Activated CD4-positive, alpha-beta memory T cell treated with anti-CD3 and anti-CD28 coated beads, Interleukin-2, amount 10 ng/mL, durations not matched to agents 7 days and 5 days (primary cell): Measurements from ENCODE around the gene RNF25. TPM values are rescaled to one million over a fixed set of nuclear protein-coding genes. Genes with fewer than 3 reads are reported as not detected.
A peak's percentile ranks its signal among the peaks of the same experiment; 100 is the strongest.

Experiments
- CTCF ChIA-PET: fragments of 350-600 bp; sonication (Branson Sonifier 250); formaldehyde crosslinking; loops from one replicate; lab custom pipeline; 2021; ENCODE audit warnings: antibody characterized with exemption, inconsistent platforms; lab: Charles Lee
- POLR2A ChIA-PET: fragments of 350-600 bp; sonication (Branson Sonifier 250); formaldehyde crosslinking; loops from one replicate; lab custom pipeline; 2021; ENCODE audit warnings: antibody characterized with exemption; lab: Charles Lee
- DNase-seq: peaks from one replicate; pipeline ENCODE4 v3.0.0-alpha.2; 2020
- H3K27ac Mint-ChIP-seq: one replicate; pipeline ENCODE4 v1.8.0; 2021; ENCODE audit warnings: mild to moderate bottlenecking, mixed read lengths
- H3K27me3 Mint-ChIP-seq: one replicate; pipeline ENCODE4 v1.8.0; 2021; ENCODE audit warnings: mixed read lengths
- H3K36me3 Mint-ChIP-seq: one replicate; pipeline ENCODE4 v1.8.0; 2021; ENCODE audit warnings: low read depth, mixed read lengths
- H3K4me1 Mint-ChIP-seq: one replicate; pipeline ENCODE4 v1.8.0; 2021; ENCODE audit warnings: mixed read lengths
- H3K4me3 Mint-ChIP-seq: one replicate; pipeline ENCODE4 v1.8.0; 2021; ENCODE audit warnings: mild to moderate bottlenecking, mixed read lengths
- H3K9me3 Mint-ChIP-seq: one replicate; pipeline ENCODE4 v1.8.0; 2021; ENCODE audit warnings: mixed read lengths
- total RNA-seq, 2 experiments: library from RNA; stranded (reverse); gene quantifications; one replicate each; pipeline ENCODE4 v1.2.3, GENCODE V29; 2021

Gene RNF25
- total RNA-seq, 2 experiments from 2014 or later: 15.1 to 21.9 TPM

DNA sequence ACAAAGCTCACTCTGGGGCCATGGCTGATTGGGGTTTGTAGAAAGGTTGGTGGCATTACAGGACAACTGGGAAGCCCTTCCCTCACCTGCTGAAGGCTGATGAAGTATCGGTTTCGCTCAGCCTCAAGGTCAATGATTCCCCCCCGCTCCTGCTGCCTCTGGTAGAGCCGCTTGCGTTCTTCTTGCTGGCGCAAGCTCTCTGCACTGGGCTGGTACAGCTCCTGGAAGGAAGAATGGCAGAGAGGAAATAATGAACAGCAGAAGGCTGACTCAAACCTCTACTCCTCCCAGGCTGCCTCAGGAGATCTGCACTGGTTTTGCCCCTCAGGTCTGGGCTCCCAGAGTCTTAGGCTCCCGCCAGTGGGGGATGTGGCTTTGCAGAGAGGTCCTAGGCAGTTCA is 7.1 kb downstream of the RNF25 start:
- no peak overlapping the region for H3K27ac Mint-ChIP-seq
- peaks cover 19% of the 10 kb centered on the region for H3K4me1 Mint-ChIP-seq
- no peak overlapping the region for H3K4me3 Mint-ChIP-seq
- CTCF ChIA-PET: no interaction called here
- no peaks in the 10 kb centered on the region for H3K9me3 Mint-ChIP-seq
- POLR2A ChIA-PET: no interaction called here
- peaks cover 49% of the 10 kb centered on the region for H3K36me3 Mint-ChIP-seq
- DNase-seq: no peak
- no peaks in the 10 kb centered on the region for H3K27me3 Mint-ChIP-seq

DNA sequence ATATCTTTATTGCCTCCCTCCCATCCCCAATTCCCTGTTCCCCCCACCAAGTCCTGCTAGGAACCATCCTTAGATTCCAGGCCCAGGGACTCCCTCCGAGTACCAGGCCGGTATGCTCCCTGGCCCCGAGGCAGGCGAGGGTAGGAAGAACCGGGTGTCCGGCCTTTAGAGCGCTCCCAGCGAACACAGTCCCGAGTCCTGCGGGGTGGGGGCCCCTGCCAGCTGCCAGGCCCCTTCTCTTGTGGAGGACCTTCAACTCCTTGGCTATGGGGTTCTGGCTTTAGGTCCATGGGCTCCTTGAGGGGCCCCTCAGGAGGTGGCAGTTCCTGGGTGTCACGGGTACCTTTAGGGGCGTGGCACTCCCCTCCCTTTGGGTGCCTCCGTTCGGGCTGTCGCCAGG is 7.9 kb downstream of the RNF25 start:
- CTCF ChIA-PET: no interaction called here
- Mint-ChIP-seq H3K36me3 (peaks cover 53% of the 10 kb centered on the region), H3K4me3 (no peak overlapping the region), H3K4me1 (peaks cover 21% of the 10 kb centered on the region), H3K9me3 (no peaks in the 10 kb centered on the region), H3K27ac (no peak overlapping the region), H3K27me3 (no peaks in the 10 kb centered on the region)
- DNase-seq: no peak
- POLR2A ChIA-PET: no interaction called here

DNA sequence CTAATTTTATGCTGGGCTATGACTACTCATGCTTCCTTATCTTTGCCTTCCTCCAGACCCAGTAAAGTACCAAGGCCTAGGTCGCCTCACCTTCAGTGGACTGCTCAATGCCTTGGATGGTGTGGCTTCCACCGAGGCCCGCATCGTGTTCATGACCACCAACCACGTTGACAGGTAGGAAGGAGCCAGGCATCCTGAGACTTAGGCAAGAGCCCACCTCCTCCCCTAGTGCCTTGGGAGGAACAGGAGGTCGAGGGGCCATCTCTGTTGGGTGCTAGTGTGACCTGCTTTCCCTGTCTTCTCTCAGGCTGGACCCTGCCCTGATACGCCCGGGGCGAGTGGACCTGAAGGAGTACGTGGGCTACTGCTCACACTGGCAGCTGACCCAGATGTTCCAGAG is 9.0 kb downstream of the RNF25 start:
- H3K36me3 Mint-ChIP-seq: peaks cover 54% of the 10 kb centered on the region
- ChIA-PET CTCF (interaction anchor here (0.5 kb wide), 1 partner anchor 389 kb away, joined by 3 read pairs; no protein-coding TSS in a partner anchor), POLR2A (interaction anchor here (6.3 kb wide), 1 partner anchor 10 kb away, joined by 76 read pairs; the partner anchor contains the start of genes RNF25 and STK36)

GRCh38 chr2:218662377-218662776 is 9.4 kb downstream of the RNF25 start:
- no peaks in the 10 kb centered on the region for H3K9me3 Mint-ChIP-seq
- H3K4me1 Mint-ChIP-seq: peaks cover 35% of the 10 kb centered on the region
- peaks cover 55% of the 10 kb centered on the region for H3K36me3 Mint-ChIP-seq
- no peak overlapping the region for H3K27ac Mint-ChIP-seq
- CTCF ChIA-PET: interaction anchor here (5.2 kb wide), 1 partner anchor 11 kb away, joined by 47 read pairs; the partner anchor contains the start of genes RNF25 and STK36
- H3K27me3 Mint-ChIP-seq: no peaks in the 10 kb centered on the region
- POLR2A ChIA-PET: interaction anchor here (6.3 kb wide), 1 partner anchor 10 kb away, joined by 76 read pairs; the partner anchor contains the start of genes RNF25 and STK36
- DNase-seq: no peak
- no peak overlapping the region for H3K4me3 Mint-ChIP-seq

More for the DNA sequence above, 9.0 kb downstream of the RNF25 start:
- H3K27me3 Mint-ChIP-seq: no peaks in the 10 kb centered on the region
- H3K9me3 Mint-ChIP-seq: no peaks in the 10 kb centered on the region
- H3K4me1 Mint-ChIP-seq: peaks cover 32% of the 10 kb centered on the region
- DNase-seq: no peak
- H3K27ac Mint-ChIP-seq: no peak overlapping the region
- H3K4me3 Mint-ChIP-seq: no peak overlapping the region

- H3K27ac Mint-ChIP-seq: peak overlapping the region; percentile 84
- H3K36me3 Mint-ChIP-seq: peaks cover 60% of the 10 kb centered on the region
- DNase-seq: no peak
- H3K9me3 Mint-ChIP-seq: no peaks in the 10 kb centered on the region
- ChIA-PET POLR2A (interaction anchor here (0.9 to 6.3 kb wide), 20 partner anchors 9 to 594 kb away, joined by 3 to 76 read pairs (median 4); partner anchors contain the start of genes RNF25, STK36, TTLL4 and TUBA4A), CTCF (interaction anchor here (0.6 to 6.0 kb wide), 19 partner anchors 9 to 635 kb away, joined by 3 to 63 read pairs (median 7); partner anchors contain the start of genes RNF25, STK36, TTLL4 and ZFAND2B)
- peak overlapping the region; percentile 97 for H3K4me3 Mint-ChIP-seq
- H3K4me1 Mint-ChIP-seq: peaks cover 43% of the 10 kb centered on the region
- H3K27me3 Mint-ChIP-seq: no peaks in the 10 kb centered on the region
Observed at GRCh38 chr2:218659988-218660358, 11.8 kb downstream of the RNF25 start.

- peak within 1 kb of the TSS; percentile 97 for H3K4me3 Mint-ChIP-seq
- H3K36me3 Mint-ChIP-seq: peaks cover 57% of the 10 kb centered on the region
Observed at GRCh38 chr2:218659258-218659987, 12.4 kb downstream of the RNF25 start, which contains the start of the genes BCS1L and ZNF142. TSS of gene BCS1L (plus strand) at chr2:218659683. CDS start at chr2:218660988, 1,305 bp downstream. TSS of gene ZNF142 (minus strand) at chr2:218659623. CDS start at chr2:218656429, 3,194 bp downstream.

DNA sequence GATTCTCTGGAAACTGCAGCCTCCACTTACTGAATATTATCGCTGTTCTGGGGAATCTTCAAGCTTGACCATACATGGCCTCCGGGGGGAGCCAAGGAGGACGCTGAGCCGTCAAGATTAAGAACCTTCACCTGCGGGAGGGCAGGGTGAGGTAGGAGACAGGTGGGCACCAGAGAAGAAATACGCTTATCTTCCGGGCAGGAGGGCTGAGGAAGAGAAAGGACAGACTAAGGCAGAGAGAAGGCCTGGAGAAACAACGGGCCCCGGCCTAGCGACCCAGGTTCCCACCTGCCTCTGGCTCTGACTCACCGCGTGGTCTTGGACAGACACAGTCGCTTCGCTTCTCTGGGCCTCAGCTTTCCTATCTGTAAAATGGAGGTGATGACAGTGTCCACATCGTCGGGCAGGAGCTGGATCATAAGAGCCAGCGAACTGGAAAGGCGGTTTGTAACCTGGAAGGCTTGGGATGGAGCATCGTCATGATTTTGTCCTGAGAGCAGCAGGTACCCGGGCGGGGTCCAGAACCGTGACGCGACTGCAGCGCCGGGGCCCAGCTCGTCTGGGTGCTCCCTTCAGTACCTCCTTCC is 13.0 kb downstream of the RNF25 start:
- Mint-ChIP-seq H3K4me1 (peaks cover 43% of the 10 kb centered on the region), H3K27ac (peak overlapping the region; percentile 84), H3K36me3 (peaks cover 56% of the 10 kb centered on the region), H3K9me3 (no peaks in the 10 kb centered on the region), H3K4me3 (peak overlapping the region; percentile 97), H3K27me3 (no peaks in the 10 kb centered on the region)
- CTCF ChIA-PET: interaction anchor here (0.6 to 6.0 kb wide), 19 partner anchors 11 to 636 kb away, joined by 3 to 63 read pairs (median 7); partner anchors contain the start of genes RNF25, STK36 and TTLL4
- POLR2A ChIA-PET: interaction anchor here (0.5 to 6.3 kb wide), 24 partner anchors 9 to 729 kb away, joined by 3 to 76 read pairs (median 4); partner anchors contain the start of genes RNF25, STK36, TTLL4 and TUBA4A
- DNase-seq: peak; percentile 50

More at GRCh38 chr2:218659258-218659987, 12.4 kb downstream of the RNF25 start, which contains the start of the genes BCS1L and ZNF142:
- peak; percentile 95 for DNase-seq
- Mint-ChIP-seq H3K27me3 (no peaks in the 10 kb centered on the region), H3K27ac (peak within 1 kb of the TSS; percentile 84), H3K4me1 (peaks cover 43% of the 10 kb centered on the region), H3K9me3 (no peaks in the 10 kb centered on the region)
- ChIA-PET POLR2A (interaction anchor here (0.5 to 6.3 kb wide), 25 partner anchors 9 to 728 kb away, joined by 3 to 76 read pairs (median 4); partner anchors contain the start of genes RNF25, STK36, TTLL4 and TUBA4A), CTCF (interaction anchor here (0.6 to 6.0 kb wide), 23 partner anchors 10 to 636 kb away, joined by 3 to 63 read pairs (median 4); partner anchors contain the start of genes RNF25, STK36, TTLL4 and ZFAND2B)

- no peak for DNase-seq
- H3K9me3 Mint-ChIP-seq: no peaks in the 10 kb centered on the region
- H3K27me3 Mint-ChIP-seq: no peaks in the 10 kb centered on the region
- peaks cover 37% of the 10 kb centered on the region for H3K4me1 Mint-ChIP-seq
- peaks cover 52% of the 10 kb centered on the region for H3K36me3 Mint-ChIP-seq
- H3K4me3 Mint-ChIP-seq: no peak overlapping the region
- no peak overlapping the region for H3K27ac Mint-ChIP-seq
- ChIA-PET CTCF (interaction anchor here (0.9 to 1.2 kb wide), 3 partner anchors 32 to 192 kb away, joined by 4 to 5 read pairs (median 4); partner anchors contain the start of gene TTLL4), POLR2A (no interaction called here)
Observed at GRCh38 chr2:218655751-218656150, 16.1 kb downstream of the RNF25 start.

GRCh38 chr2:218648787-218649100 is 23.1 kb downstream of the RNF25 start:
- DNase-seq: no peak
- Mint-ChIP-seq H3K4me1 (peaks cover 1% of the 10 kb centered on the region), H3K27me3 (no peaks in the 10 kb centered on the region), H3K4me3 (no peak overlapping the region), H3K36me3 (peaks cover 72% of the 10 kb centered on the region), H3K27ac (no peak overlapping the region), H3K9me3 (no peaks in the 10 kb centered on the region)
- CTCF ChIA-PET: interaction anchor here (0.8 to 6.1 kb wide), 9 partner anchors 10 to 439 kb away, joined by 3 to 63 read pairs (median 3); partner anchors contain the start of genes BCS1L, TTLL4 and ZNF142
- POLR2A ChIA-PET: interaction anchor here (1.0 to 4.4 kb wide), 3 partner anchors 10 to 81 kb away, joined by 4 to 22 read pairs (median 4); partner anchors contain the start of genes BCS1L, USP37 and ZNF142

DNA sequence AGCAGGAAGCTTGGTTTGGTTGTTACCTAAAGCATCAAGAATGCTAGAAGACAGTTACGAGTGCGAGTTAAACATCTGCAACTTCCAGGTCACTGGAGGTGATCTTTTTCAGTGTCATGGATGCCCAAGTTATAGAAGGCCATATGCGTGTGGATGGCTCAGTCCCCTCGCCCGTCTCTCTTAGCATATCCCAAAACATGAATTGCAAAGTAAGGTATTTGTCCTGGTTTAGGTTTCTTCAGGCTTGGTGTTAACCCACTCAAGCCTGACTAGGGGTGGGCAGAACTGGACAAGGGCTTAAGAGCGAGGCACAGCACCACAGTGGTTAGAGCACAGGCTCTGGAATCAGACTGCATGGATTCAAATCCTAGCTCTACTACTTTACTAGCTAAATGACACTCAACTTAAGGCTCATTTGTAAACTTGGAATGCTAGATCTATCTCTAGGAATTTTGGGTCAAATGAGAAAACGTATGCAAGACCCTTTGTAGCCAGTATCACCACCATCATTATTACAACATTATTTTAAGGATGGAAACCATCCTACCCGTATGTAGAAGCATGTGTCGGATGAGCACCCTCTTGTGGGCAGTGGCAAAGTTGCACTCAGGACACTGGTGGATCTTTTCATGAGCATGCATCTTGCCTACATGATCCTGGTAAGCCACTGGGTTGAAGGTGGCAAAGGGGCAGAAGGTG is 23.6 kb downstream of the RNF25 start:
- no peak overlapping the region for H3K4me3 Mint-ChIP-seq
- ChIA-PET CTCF (interaction anchor here (0.6 to 6.1 kb wide), 17 partner anchors 11 to 439 kb away, joined by 3 to 63 read pairs (median 3); partner anchors contain the start of genes BCS1L, TTLL4 and ZNF142), POLR2A (interaction anchor here (0.9 to 4.4 kb wide), 4 partner anchors 10 to 80 kb away, joined by 3 to 22 read pairs (median 4); partner anchors contain the start of genes BCS1L, USP37 and ZNF142)
- no peak overlapping the region for H3K27ac Mint-ChIP-seq
- H3K27me3 Mint-ChIP-seq: no peaks in the 10 kb centered on the region
- H3K9me3 Mint-ChIP-seq: no peaks in the 10 kb centered on the region
- H3K36me3 Mint-ChIP-seq: peaks cover 74% of the 10 kb centered on the region
- peaks cover 1% of the 10 kb centered on the region for H3K4me1 Mint-ChIP-seq
- peak; percentile 67 for DNase-seq

DNA sequence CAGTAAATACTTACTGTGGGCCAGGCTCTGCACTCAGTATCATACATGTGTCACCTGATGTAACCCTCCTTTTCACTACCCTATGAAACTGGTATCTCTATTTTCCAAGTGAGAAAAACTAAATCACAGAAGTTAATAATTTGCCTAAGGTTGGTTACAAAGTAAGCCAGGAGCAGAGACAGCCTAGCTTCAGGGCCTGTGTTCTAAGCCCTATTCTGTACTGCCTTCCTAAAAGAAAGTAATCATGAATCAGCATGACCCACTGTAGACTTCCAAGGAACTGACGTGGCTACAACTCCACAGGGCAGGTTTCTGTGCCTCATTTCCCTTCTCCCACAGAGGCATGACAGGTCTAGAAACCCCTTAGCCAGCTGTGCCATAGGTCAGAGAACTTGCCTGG is 26.7 kb downstream of the RNF25 start:
- Mint-ChIP-seq H3K27ac (no peak overlapping the region), H3K36me3 (peaks cover 71% of the 10 kb centered on the region), H3K4me3 (no peak overlapping the region), H3K4me1 (peaks cover 1% of the 10 kb centered on the region), H3K27me3 (no peaks in the 10 kb centered on the region), H3K9me3 (no peaks in the 10 kb centered on the region)
- ChIA-PET POLR2A (no interaction called here), CTCF (interaction anchor here (6.1 kb wide), 1 partner anchor 14 kb away, joined by 63 read pairs; the partner anchor contains the start of genes BCS1L and ZNF142)
- DNase-seq: no peak

- no peak for DNase-seq
- ChIA-PET CTCF (no interaction called here), POLR2A (no interaction called here)
- Mint-ChIP-seq H3K27me3 (no peaks in the 10 kb centered on the region), H3K4me3 (no peak overlapping the region), H3K4me1 (peaks cover 1% of the 10 kb centered on the region), H3K36me3 (peaks cover 69% of the 10 kb centered on the region), H3K27ac (no peak overlapping the region), H3K9me3 (no peaks in the 10 kb centered on the region)
Observed at GRCh38 chr2:218644721-218645120, 27.1 kb downstream of the RNF25 start.
